ENCODE results near the gene PPP1R18. TPM values are rescaled to one million over a fixed set of nuclear protein-coding genes. Genes with fewer than 3 reads are reported as not detected.

PPP1R18 gene
- total RNA-seq, 1 donor from 2014 or later = 23.5 TPM

DNA sequence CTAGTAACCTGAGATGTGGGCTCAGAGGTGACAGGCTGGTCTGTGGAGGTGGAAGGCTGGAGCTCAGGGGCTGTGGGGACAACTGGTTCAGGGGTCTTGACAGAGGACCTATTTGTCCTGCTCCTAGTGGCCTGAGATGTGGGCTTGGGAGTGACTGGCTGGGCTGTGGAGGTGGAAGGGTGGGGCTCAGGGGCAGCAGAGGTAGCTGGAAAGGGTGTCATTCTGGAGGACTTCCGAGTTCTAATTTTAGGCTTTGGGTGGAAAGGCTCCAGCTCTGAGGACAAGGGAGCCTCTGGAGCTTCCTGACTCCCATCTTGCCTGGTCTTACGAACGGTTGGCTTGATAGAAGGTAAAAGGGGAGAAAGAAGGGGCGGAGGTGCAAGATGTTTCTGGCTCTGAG is 19.2 kb upstream of the PPP1R18 start:
- H3K4me1 ChIP-seq (ENCODE audit: control insufficient read depth in 3 of 3, insufficient read depth in 3 of 3, low read length in 3 of 3) = peaks cover 10 to 17% (median 14%) of the 10 kb centered on the region in 3 donors
- H3K27ac ChIP-seq (ENCODE audit: low read depth, low read length) = peak overlapping the region; percentile 66
- peaks cover 31 to 47% (median 33%) of the 10 kb centered on the region in 3 donors for H3K36me3 ChIP-seq (ENCODE audit: control insufficient read depth in 3 of 3, insufficient read depth in 3 of 3, low read length in 3 of 3)
- no peaks in the 10 kb centered on the region for H3K27me3 ChIP-seq (ENCODE audit: control insufficient read depth in 3 of 3, insufficient read depth in 3 of 3, low read length in 3 of 3)
- H3K9ac ChIP-seq (ENCODE audit: low read depth in 1 of 3, low read length in 3 of 3) = peak overlapping the region in 2 of 3 donors; percentile 40 to 50
- no peaks in the 10 kb centered on the region for H3K9me3 ChIP-seq (ENCODE audit: control insufficient read depth in 3 of 3, low read length in 3 of 3)
- H3K4me3 ChIP-seq (ENCODE audit: low read length in 3 of 3) = peak overlapping the region in 1 of 3 donors; percentile 49

DNA sequence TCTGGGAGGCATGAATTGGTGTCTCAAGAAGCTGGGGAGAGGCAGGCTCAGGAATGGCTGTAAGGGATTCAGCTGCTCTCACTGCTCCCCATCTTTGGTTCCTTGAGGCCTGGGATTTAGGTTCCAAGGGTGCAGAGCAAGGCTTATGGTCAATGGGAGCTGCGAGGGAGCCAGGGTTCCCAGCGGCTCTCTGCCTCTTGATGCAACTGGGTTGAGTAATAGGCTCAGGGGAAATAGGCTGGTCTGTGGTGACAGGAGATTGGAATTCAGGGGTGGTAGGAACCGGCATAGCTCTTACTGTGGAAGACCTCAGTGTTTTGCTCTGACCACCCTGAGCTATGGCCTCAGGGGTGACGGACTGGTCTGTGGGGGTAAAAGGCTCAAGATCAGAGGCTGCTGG is 17.4 kb upstream of the PPP1R18 start:
- Histone ChIP-seq H3K9me3 (ENCODE audit: control insufficient read depth in 3 of 3, low read length in 3 of 3) (no peaks in the 10 kb centered on the region), H3K4me1 (ENCODE audit: control insufficient read depth in 3 of 3, insufficient read depth in 3 of 3, low read length in 3 of 3) (peaks cover 10 to 17% (median 14%) of the 10 kb centered on the region in 3 donors), H3K27me3 (ENCODE audit: control insufficient read depth in 3 of 3, insufficient read depth in 3 of 3, low read length in 3 of 3) (no peaks in the 10 kb centered on the region), H3K9ac (ENCODE audit: low read depth in 1 of 3, low read length in 3 of 3) (no peak overlapping the region), H3K36me3 (ENCODE audit: control insufficient read depth in 3 of 3, insufficient read depth in 3 of 3, low read length in 3 of 3) (peaks cover 32 to 41% (median 32%) of the 10 kb centered on the region in 3 donors), H3K27ac (ENCODE audit: low read depth, low read length) (no peak overlapping the region), H3K4me3 (ENCODE audit: low read length in 3 of 3) (no peak overlapping the region)

DNA sequence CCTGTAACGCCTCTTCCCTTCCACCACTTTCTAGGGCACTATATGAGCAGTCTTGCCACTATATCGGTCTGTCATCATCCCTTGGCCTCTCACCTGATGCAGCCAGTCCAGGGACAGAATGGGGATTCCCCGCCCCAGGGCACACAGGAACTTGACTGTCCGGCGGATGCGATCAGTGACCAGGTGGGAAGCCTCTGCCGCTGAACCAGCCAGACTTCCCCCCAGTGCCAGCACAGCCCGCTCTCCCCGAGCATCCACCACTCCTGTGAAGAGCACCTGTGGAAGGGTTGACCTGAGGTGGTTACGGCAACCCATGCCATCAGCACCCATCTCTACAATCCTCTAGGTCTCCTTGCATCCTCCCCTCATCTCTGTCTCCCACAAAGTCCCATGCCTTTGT is 16.6 kb upstream of the PPP1R18 start:
- H3K9me3 ChIP-seq (ENCODE audit: control insufficient read depth in 3 of 3, low read length in 3 of 3) = no peaks in the 10 kb centered on the region
- H3K27me3 ChIP-seq (ENCODE audit: control insufficient read depth in 3 of 3, insufficient read depth in 3 of 3, low read length in 3 of 3) = no peaks in the 10 kb centered on the region
- H3K9ac ChIP-seq (ENCODE audit: low read depth in 1 of 3, low read length in 3 of 3) = no peak overlapping the region
- peaks cover 29 to 35% (median 32%) of the 10 kb centered on the region in 3 donors for H3K36me3 ChIP-seq (ENCODE audit: control insufficient read depth in 3 of 3, insufficient read depth in 3 of 3, low read length in 3 of 3)
- H3K27ac ChIP-seq (ENCODE audit: low read depth, low read length) = no peak overlapping the region
- no peak overlapping the region for H3K4me3 ChIP-seq (ENCODE audit: low read length in 3 of 3)
- H3K4me1 ChIP-seq (ENCODE audit: control insufficient read depth in 3 of 3, insufficient read depth in 3 of 3, low read length in 3 of 3) = peaks cover 10 to 17% (median 14%) of the 10 kb centered on the region in 3 donors

DNA sequence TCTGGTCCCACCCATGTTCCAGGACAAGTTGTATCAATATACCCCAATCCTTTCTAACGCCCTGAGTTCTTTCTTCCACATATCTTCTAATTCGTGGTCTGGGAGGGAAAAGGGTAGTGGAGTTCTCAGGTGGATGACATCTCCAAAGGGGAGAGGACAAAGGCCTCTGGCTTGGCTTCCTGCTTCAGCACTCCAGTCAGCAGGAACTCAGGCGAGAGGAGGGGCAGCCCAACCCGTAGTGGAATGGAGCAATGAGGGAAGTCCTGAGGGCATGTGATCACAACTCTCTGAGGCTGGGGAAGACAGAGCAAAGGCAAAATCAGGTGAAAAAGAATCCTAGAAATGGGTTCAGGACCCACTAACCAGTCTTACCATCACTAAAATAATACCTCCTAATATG is 13.9 kb upstream of the PPP1R18 start:
- Histone ChIP-seq H3K36me3 (ENCODE audit: control insufficient read depth in 3 of 3, insufficient read depth in 3 of 3, low read length in 3 of 3) (peaks cover 16 to 25% (median 22%) of the 10 kb centered on the region in 3 donors), H3K27ac (ENCODE audit: low read depth, low read length) (no peak overlapping the region), H3K4me1 (ENCODE audit: control insufficient read depth in 3 of 3, insufficient read depth in 3 of 3, low read length in 3 of 3) (peaks cover 3 to 6% (median 4%) of the 10 kb centered on the region in 3 donors)

DNA sequence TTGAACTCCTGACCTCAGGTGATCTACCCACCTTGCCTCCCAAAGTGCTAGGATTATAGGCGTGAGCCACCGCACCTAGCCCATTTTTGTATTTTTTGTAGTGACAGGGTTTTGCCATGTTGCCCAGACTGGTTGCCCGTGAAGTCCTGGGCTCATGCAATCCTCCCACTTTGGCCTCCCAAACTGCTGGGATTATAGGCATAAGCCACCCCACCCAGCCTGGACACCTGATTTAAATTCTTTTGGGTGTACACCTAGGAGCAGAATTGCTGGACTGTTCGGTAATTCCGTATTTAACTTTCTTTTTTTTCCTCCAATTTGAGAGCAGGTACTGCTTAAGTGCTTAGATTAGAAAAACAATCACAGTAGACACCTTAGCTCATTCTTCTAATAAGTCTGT is 10.0 kb upstream of the PPP1R18 start:
- Histone ChIP-seq H3K9ac (ENCODE audit: low read depth in 1 of 3, low read length in 3 of 3) (no peak overlapping the region), H3K4me1 (ENCODE audit: control insufficient read depth in 3 of 3, insufficient read depth in 3 of 3, low read length in 3 of 3) (peaks cover 0 to 3% (median 0%) of the 10 kb centered on the region in 3 donors), H3K27ac (ENCODE audit: low read depth, low read length) (no peak overlapping the region), H3K9me3 (ENCODE audit: control insufficient read depth in 3 of 3, low read length in 3 of 3) (no peaks in the 10 kb centered on the region), H3K4me3 (ENCODE audit: low read length in 3 of 3) (no peak overlapping the region), H3K27me3 (ENCODE audit: control insufficient read depth in 3 of 3, insufficient read depth in 3 of 3, low read length in 3 of 3) (no peaks in the 10 kb centered on the region), H3K36me3 (ENCODE audit: control insufficient read depth in 3 of 3, insufficient read depth in 3 of 3, low read length in 3 of 3) (peaks cover 4 to 6% (median 5%) of the 10 kb centered on the region in 3 donors)

More for the DNA sequence above, 13.9 kb upstream of the PPP1R18 start:
- no peak overlapping the region for H3K9ac ChIP-seq (ENCODE audit: low read depth in 1 of 3, low read length in 3 of 3)
- H3K27me3 ChIP-seq (ENCODE audit: control insufficient read depth in 3 of 3, insufficient read depth in 3 of 3, low read length in 3 of 3) = no peaks in the 10 kb centered on the region
- no peak overlapping the region for H3K4me3 ChIP-seq (ENCODE audit: low read length in 3 of 3)
- no peaks in the 10 kb centered on the region for H3K9me3 ChIP-seq (ENCODE audit: control insufficient read depth in 3 of 3, low read length in 3 of 3)

DNA sequence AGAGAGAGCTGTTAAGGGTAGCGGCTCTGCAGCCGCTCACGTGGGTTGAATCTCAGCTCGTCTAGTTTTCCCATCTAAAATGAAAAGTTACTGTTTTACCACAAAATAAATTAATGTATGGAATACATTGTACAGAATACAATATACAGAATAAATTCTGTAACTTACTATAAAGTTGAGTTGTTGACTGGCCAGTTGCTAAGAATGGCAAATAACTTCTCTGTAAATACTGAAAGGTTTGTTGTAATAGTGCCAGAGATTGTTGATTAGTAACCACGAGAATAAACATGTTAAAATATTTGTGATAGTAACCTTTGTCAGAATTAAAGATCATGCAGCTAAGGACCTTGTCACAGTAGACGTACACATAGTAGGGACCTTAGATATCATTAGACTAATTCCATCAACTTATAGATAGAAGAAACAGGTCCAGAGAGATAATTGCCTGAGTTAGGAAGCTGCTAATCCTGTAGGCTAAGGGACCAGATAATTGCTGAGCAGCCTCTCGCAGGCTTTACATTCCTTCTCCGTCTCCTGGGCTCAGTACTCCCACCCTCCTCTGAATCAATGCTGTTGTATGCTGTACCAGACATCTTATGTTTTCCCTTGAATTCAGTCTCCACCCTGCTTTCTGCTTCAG is 4.9 kb upstream of the PPP1R18 start:
- Histone ChIP-seq H3K27me3 (ENCODE audit: control insufficient read depth in 3 of 3, insufficient read depth in 3 of 3, low read length in 3 of 3) (no peaks in the 10 kb centered on the region), H3K4me3 (ENCODE audit: low read length in 3 of 3) (peak overlapping the region; percentile 79 to 90 (median 81)), H3K9me3 (ENCODE audit: control insufficient read depth in 3 of 3, low read length in 3 of 3) (no peaks in the 10 kb centered on the region), H3K4me1 (ENCODE audit: control insufficient read depth in 3 of 3, insufficient read depth in 3 of 3, low read length in 3 of 3) (peaks cover 34 to 40% (median 35%) of the 10 kb centered on the region in 3 donors), H3K27ac (ENCODE audit: low read depth, low read length) (peak overlapping the region; percentile 99), H3K36me3 (ENCODE audit: control insufficient read depth in 3 of 3, insufficient read depth in 3 of 3, low read length in 3 of 3) (no peaks in the 10 kb centered on the region), H3K9ac (ENCODE audit: low read depth in 1 of 3, low read length in 3 of 3) (peak overlapping the region in 2 of 3 donors; percentile 66 to 74)

DNA sequence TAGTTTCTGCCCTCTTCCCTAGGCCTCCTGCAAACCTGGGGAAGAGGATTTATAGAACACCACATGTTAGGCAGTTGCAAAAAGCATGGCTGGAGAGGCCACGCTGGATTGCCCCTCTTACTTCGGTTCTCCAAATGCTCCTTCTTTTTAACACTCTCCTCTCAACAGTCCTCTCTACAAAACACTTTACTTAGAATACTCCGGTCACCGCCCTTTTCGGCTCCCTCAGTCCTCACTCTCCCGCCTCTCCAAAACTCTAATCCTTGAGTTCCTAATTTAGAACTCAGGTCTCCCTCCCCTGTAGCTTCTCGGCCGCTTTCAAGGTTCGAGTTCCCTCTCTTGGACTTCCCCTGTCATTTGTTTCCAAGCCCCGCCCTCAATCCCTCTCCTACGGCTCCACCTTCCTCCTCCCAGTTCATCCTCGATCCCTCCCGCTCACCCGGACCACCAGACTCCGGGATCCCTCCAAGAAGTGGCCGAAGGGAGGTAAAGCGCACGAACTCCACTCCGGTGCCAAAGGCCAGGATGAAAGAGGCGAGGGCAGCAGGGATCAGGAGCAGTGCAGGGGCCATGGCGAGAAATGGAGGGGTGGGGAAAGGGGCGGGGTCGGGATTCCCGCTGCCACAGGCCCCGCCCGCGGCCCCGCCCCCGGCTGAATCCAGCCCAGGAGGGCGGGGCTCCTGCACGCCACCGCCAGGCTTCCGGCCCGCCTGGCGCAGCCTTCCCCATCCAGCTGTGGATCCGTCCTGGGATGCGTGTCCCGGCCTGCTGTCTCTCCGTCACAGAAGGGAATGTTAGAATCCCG is 4.2 kb upstream of the PPP1R18 start, which contains the start of gene NRM:
TSS of gene NRM (minus strand) at position 582 of the 805 bp plus-strand sequence. CDS start at position 572, 10 bp downstream.
- H3K4me1 ChIP-seq (ENCODE audit: control insufficient read depth in 3 of 3, insufficient read depth in 3 of 3, low read length in 3 of 3) = peaks cover 39 to 46% (median 41%) of the 10 kb centered on the region in 3 donors

DNA sequence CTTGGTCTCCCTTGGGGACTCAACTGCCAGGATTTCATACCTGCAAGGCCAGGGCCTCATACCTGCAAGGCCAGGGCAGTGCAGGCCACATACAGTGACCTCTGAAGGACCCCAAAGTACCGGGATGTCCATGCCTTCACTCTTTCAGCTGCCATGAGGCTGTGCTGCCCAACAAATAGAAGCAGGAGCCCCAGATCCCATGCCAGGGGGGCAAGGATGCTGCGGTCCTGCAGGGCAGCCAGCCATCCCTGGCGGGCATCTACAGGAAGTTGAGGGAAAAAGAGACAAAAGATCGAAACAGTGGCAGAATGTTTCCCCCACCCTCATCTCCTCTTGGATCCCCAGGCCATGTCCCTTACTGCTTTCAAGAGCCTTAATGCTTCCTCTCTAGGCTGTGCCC is 3.5 kb upstream of the PPP1R18 start:
- no peaks in the 10 kb centered on the region for H3K9me3 ChIP-seq (ENCODE audit: control insufficient read depth in 3 of 3, low read length in 3 of 3)
- no peaks in the 10 kb centered on the region for H3K36me3 ChIP-seq (ENCODE audit: control insufficient read depth in 3 of 3, insufficient read depth in 3 of 3, low read length in 3 of 3)
- peak overlapping the region; percentile 66 to 74 (median 74) for H3K9ac ChIP-seq (ENCODE audit: low read depth in 1 of 3, low read length in 3 of 3)
- peak overlapping the region; percentile 99 for H3K27ac ChIP-seq (ENCODE audit: low read depth, low read length)
- no peaks in the 10 kb centered on the region for H3K27me3 ChIP-seq (ENCODE audit: control insufficient read depth in 3 of 3, insufficient read depth in 3 of 3, low read length in 3 of 3)
- H3K4me3 ChIP-seq (ENCODE audit: low read length in 3 of 3) = peak overlapping the region; percentile 79 to 90 (median 81)
- H3K4me1 ChIP-seq (ENCODE audit: control insufficient read depth in 3 of 3, insufficient read depth in 3 of 3, low read length in 3 of 3) = peaks cover 42 to 51% (median 47%) of the 10 kb centered on the region in 3 donors

More for the DNA sequence above, 4.2 kb upstream of the PPP1R18 start, which contains the start of gene NRM:
- H3K27ac ChIP-seq (ENCODE audit: low read depth, low read length) = peak within 1 kb of the TSS; percentile 99
- peak within 1 kb of the TSS; percentile 66 to 74 (median 74) for H3K9ac ChIP-seq (ENCODE audit: low read depth in 1 of 3, low read length in 3 of 3)
- H3K27me3 ChIP-seq (ENCODE audit: control insufficient read depth in 3 of 3, insufficient read depth in 3 of 3, low read length in 3 of 3) = no peaks in the 10 kb centered on the region
- H3K36me3 ChIP-seq (ENCODE audit: control insufficient read depth in 3 of 3, insufficient read depth in 3 of 3, low read length in 3 of 3) = no peaks in the 10 kb centered on the region
- peak within 1 kb of the TSS; percentile 79 to 90 (median 81) for H3K4me3 ChIP-seq (ENCODE audit: low read length in 3 of 3)
- H3K9me3 ChIP-seq (ENCODE audit: control insufficient read depth in 3 of 3, low read length in 3 of 3) = no peaks in the 10 kb centered on the region

DNA sequence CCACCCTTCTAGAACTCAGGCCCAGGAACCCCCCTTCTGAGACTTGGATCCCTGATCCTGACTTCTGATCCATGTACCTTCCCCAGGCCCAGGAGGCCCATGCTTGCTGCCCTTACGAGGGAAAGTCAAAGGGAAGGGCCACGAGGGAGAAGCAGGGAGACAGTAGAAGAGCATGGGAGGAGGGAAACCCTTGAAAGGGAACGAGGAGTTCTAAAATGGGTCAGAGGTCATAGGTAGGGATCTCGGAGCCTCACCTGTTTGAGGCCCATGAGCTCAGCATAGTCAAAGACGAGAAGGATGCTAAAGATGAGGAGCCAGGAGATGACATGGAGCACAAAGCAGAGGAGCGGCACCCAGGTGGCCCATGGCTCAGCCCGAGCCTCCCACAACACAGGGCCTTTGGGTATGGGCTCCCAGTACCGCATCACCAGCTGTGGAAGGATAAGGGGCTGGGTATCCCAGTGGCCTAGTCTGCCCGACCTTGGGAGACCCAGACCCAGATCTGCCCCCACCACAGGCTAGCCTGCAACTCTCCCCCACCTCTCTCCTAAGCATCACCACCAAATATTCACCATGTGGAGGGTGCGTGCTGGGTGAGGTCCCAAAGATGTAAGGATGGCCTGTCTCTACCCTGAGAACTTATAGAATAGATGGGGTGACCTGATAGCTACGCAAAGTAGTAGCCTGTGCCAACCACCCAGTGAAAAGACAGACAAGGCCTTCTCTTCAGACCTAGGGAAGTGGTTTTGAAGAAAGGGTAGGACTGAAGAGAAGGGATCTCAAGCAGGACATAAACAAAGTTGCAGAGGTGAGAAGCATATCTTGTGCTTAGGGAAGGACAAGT is 2.8 kb upstream of the PPP1R18 start:
- H3K4me1 ChIP-seq (ENCODE audit: control insufficient read depth in 3 of 3, insufficient read depth in 3 of 3, low read length in 3 of 3) = peaks cover 42 to 52% (median 51%) of the 10 kb centered on the region in 3 donors

More for the DNA sequence above, 2.8 kb upstream of the PPP1R18 start:
- H3K9ac ChIP-seq (ENCODE audit: low read depth in 1 of 3, low read length in 3 of 3) = peak overlapping the region in 1 of 3 donors; percentile 92
- peaks cover 0 to 2% (median 0%) of the 10 kb centered on the region in 3 donors for H3K36me3 ChIP-seq (ENCODE audit: control insufficient read depth in 3 of 3, insufficient read depth in 3 of 3, low read length in 3 of 3)
- H3K4me3 ChIP-seq (ENCODE audit: low read length in 3 of 3) = peak overlapping the region in 1 of 3 donors; percentile 81
- H3K9me3 ChIP-seq (ENCODE audit: control insufficient read depth in 3 of 3, low read length in 3 of 3) = no peaks in the 10 kb centered on the region
- H3K27ac ChIP-seq (ENCODE audit: low read depth, low read length) = peak overlapping the region; percentile 99
- no peaks in the 10 kb centered on the region for H3K27me3 ChIP-seq (ENCODE audit: control insufficient read depth in 3 of 3, insufficient read depth in 3 of 3, low read length in 3 of 3)
